SK-N-SH (cell line): ENCODE results near the gene OR8K3. TPM values are rescaled to one million over a fixed set of nuclear protein-coding genes. Genes with fewer than 3 reads are reported as not detected.

ENCODE experiments used
- CTCF ChIA-PET: fragments of 300-600, 350-600 bp; formaldehyde crosslinking; extraction: SDS; loops from one replicate; lab custom pipeline; 2021; lab: Yijun Ruan, JAX
- POLR2A ChIA-PET: fragments of 350-600 bp; sonication (Branson Sonifier 250); formaldehyde crosslinking; extraction: SDS; loops from one replicate; lab custom pipeline; 2020; ENCODE audit warnings: antibody characterized with exemption, inconsistent platforms; lab: Yijun Ruan, JAX
- DNase-seq: peaks from one replicate; pipeline ENCODE4 v3.0.0; 2012
- H2AFZ ChIP-seq: fragments of 200-600 bp; sonication (generic); 2 replicates; pipeline ENCODE4 v1.8.1; 2016; ENCODE audit warnings: antibody characterized with exemption, mild to moderate bottlenecking, low read depth
- H3F3A ChIP-seq: fragments of 200-600 bp; sonication (generic); replicated peaks from 2 replicates; pipeline ENCODE3; 2016; ENCODE audit warnings: antibody characterized with exemption, mild to moderate bottlenecking; ENCODE audit not compliant: insufficient read depth
- H3K27ac ChIP-seq, 2 experiments: fragments of 200-500 bp in 1 of 2; fragments of 200-600 bp in 1 of 2; sonication (Bioruptor generic) in 1 of 2; sonication (generic), shearing (Covaris generic) in 1 of 2; 2 replicates each; pipeline versions ENCODE4 v1.5.1 to v1.6.1; 2014 to 2016; ENCODE audit warnings: low read depth in 2 of 2, inconsistent platforms in 1 of 2, low read length in 1 of 2, mild to moderate bottlenecking in 1 of 2, mixed read lengths in 1 of 2
- H3K27me3 ChIP-seq: fragments of 200-600 bp; sonication (generic), shearing (Covaris generic); 2 replicates; pipeline ENCODE4 v1.6.1; 2016; ENCODE audit warnings: mixed run types; ENCODE audit not compliant: insufficient read depth
- H3K36me3 ChIP-seq, 2 experiments: fragments of 200-500 bp in 1 of 2; fragments of 200-600 bp in 1 of 2; sonication (Bioruptor generic) in 1 of 2; sonication (generic) in 1 of 2; replicated peaks in 1 of 2; 2 replicates each; pipeline versions ENCODE3 to v1.5.1; 2014 to 2016; ENCODE audit warnings: low read length in 1 of 2, mild to moderate bottlenecking in 1 of 2; ENCODE audit not compliant: insufficient read depth in 2 of 2, control insufficient read depth in 1 of 2
- H3K4me1 ChIP-seq, 2 experiments: fragments of 200-500 bp in 1 of 2; fragments of 200-600 bp in 1 of 2; sonication (Bioruptor generic) in 1 of 2; sonication (generic), shearing (Covaris generic) in 1 of 2; 2 replicates each; pipeline versions ENCODE4 v1.5.1 to v1.6.1; 2014 to 2016; ENCODE audit warnings: low read depth in 1 of 2, low read length in 1 of 2, mixed run types in 1 of 2; ENCODE audit not compliant: insufficient read depth in 2 of 2, control insufficient read depth in 1 of 2
- H3K4me2 ChIP-seq: fragments of 200-600 bp; sonication (generic), shearing (Covaris generic); 2 replicates; pipeline ENCODE4 v1.6.1; 2017; ENCODE audit warnings: mixed run types
- H3K4me3 ChIP-seq, 2 experiments: fragments of 200-500 bp in 1 of 2; fragments of 200-600 bp in 1 of 2; sonication (Bioruptor generic) in 1 of 2; sonication (generic), shearing (Covaris generic) in 1 of 2; 2 replicates each; pipeline versions ENCODE4 v1.5.1 to v1.8.1; 2014 to 2016; ENCODE audit warnings: low read depth in 2 of 2, inconsistent platforms in 1 of 2, low read length in 1 of 2, mild to moderate bottlenecking in 1 of 2, mixed read lengths in 1 of 2, moderate library complexity in 1 of 2
- H3K79me2 ChIP-seq: fragments of 200-600 bp; sonication (generic); 2 replicates; pipeline ENCODE4 v1.8.1; 2017; ENCODE audit warnings: mild to moderate bottlenecking; ENCODE audit not compliant: insufficient read depth
- H3K9ac ChIP-seq: fragments of 200-600 bp; sonication (generic); 2 replicates; pipeline ENCODE4 v1.6.1; 2017; ENCODE audit warnings: mixed run types
- H3K9me2 ChIP-seq: fragments of 200-600 bp; sonication (generic); 2 replicates; pipeline ENCODE4 v1.6.1; 2017; ENCODE audit warnings: mixed run types
- H3K9me3 ChIP-seq: fragments of 200-600 bp; sonication (generic); 2 replicates; pipeline ENCODE4 v1.6.1; 2017; ENCODE audit warnings: mixed run types, mild to moderate bottlenecking, moderate library complexity
- H4K20me1 ChIP-seq: fragments of 200-600 bp; sonication (generic); 2 replicates; pipeline ENCODE4 v1.6.1; 2017; ENCODE audit warnings: mild to moderate bottlenecking, mixed run types; ENCODE audit not compliant: insufficient read depth
- CHD2 ChIP-seq: fragments of 150-350 bp; IDR thresholded peaks from 2 replicates; pipeline ENCODE4 v1.6.1; 2018; ENCODE audit warnings: low read length; ENCODE audit not compliant: partially characterized antibody
- ELF1 ChIP-seq: IDR thresholded peaks from 2 replicates; pipeline ENCODE4 v1.4.0; 2012
- EP300 ChIP-seq, 2 experiments: IDR thresholded peaks; 2 replicates each; pipeline versions ENCODE4 v1.4.0 to v1.6.1; 2012; ENCODE audit warnings: borderline replicate concordance in 1 of 2, low read depth in 1 of 2, low read length in 1 of 2
- FOXJ3 ChIP-seq: sonication (generic); formaldehyde crosslinking; IDR thresholded peaks from 2 replicates; pipeline ENCODE4 v1.5.1; 2020; ENCODE audit warnings: mild to moderate bottlenecking, missing genetic modification reagents
- GABPA ChIP-seq: IDR thresholded peaks from 2 replicates; pipeline ENCODE4 v1.4.0; 2012; ENCODE audit warnings: low read depth, mild to moderate bottlenecking
- IRF3 ChIP-seq: fragments of 150-350 bp; IDR thresholded peaks from 2 replicates; pipeline ENCODE4 v1.6.1; 2016; ENCODE audit warnings: mild to moderate bottlenecking, low read depth, low read length
- MXI1 ChIP-seq: IDR thresholded peaks from 2 replicates; pipeline ENCODE4 v1.6.1; 2012; ENCODE audit warnings: mild to moderate bottlenecking, low read depth, low read length, improper control_type of control experiment
- NRF1 ChIP-seq: IDR thresholded peaks from 2 replicates; pipeline ENCODE4 v1.6.1; 2012; ENCODE audit warnings: low read depth, mild to moderate bottlenecking, low read length
- POLR2AphosphoS5 ChIP-seq: IDR thresholded peaks from 2 replicates; pipeline ENCODE4 v1.6.1; 2012; ENCODE audit warnings: low read depth, low read length
- RCOR1 ChIP-seq: fragments of 150-350 bp; IDR thresholded peaks from 2 replicates; pipeline ENCODE4 v1.6.1; 2017; ENCODE audit warnings: antibody characterized with exemption, low read length
- REST ChIP-seq: IDR thresholded peaks from 2 replicates; pipeline ENCODE4 v1.6.1; 2012; ENCODE audit warnings: mild to moderate bottlenecking, low read depth, low read length, moderate library complexity
- RFX5 ChIP-seq: IDR thresholded peaks from 2 replicates; pipeline ENCODE4 v1.6.1; 2012; ENCODE audit warnings: mild to moderate bottlenecking, improper control_type of control experiment, low read length
- RXRA ChIP-seq: IDR thresholded peaks from 2 replicates; pipeline ENCODE4 v1.4.0; 2012; ENCODE audit warnings: low read depth, mild to moderate bottlenecking, borderline replicate concordance
- SMC3 ChIP-seq: IDR thresholded peaks from 2 replicates; pipeline ENCODE4 v1.6.1; 2012; ENCODE audit warnings: low read depth, low read length, improper control_type of control experiment
- TAF1 ChIP-seq: IDR thresholded peaks from 2 replicates; pipeline ENCODE4 v1.6.1; 2012; ENCODE audit warnings: low read depth, mild to moderate bottlenecking, low read length, moderate library complexity, borderline replicate concordance
- TCF12 ChIP-seq: IDR thresholded peaks from 2 replicates; pipeline ENCODE4 v1.4.0; 2012
- USF1 ChIP-seq: IDR thresholded peaks from 2 replicates; pipeline ENCODE4 v1.4.0; 2012; ENCODE audit warnings: low read depth, borderline replicate concordance
- YY1 ChIP-seq: IDR thresholded peaks from 2 replicates; pipeline ENCODE4 v1.4.0; 2012; ENCODE audit warnings: low read depth, mild to moderate bottlenecking
- WGBS: methylation state at CpG from one replicate; pipeline ENCODE4 v1.1.6; 2017; ENCODE audit warnings: low lambda C conversion rate; 5-methylcytosine and 5-hydroxymethylcytosine counted together
- polyA plus RNA-seq, 3 experiments: library from polyadenylated mRNA; depleted of rRNA; stranded (reverse); fragments of >200 nt; gene quantifications; 2 replicates each; pipeline ENCODE4 v1.2.3, GENCODE V29; 2012
- TF ChIP-seq, protein P1 (sequence below): fragments of 150-350 bp; IDR thresholded peaks from 2 replicates; pipeline ENCODE4 v1.6.1; 2017; ENCODE audit warnings: antibody characterized with exemption, low read length, low read depth, borderline replicate concordance

The OR8K3 gene
- polyA plus RNA-seq, 1 of the 3 experiments (the other 2 are of a cell fraction), result not detected

DNA sequence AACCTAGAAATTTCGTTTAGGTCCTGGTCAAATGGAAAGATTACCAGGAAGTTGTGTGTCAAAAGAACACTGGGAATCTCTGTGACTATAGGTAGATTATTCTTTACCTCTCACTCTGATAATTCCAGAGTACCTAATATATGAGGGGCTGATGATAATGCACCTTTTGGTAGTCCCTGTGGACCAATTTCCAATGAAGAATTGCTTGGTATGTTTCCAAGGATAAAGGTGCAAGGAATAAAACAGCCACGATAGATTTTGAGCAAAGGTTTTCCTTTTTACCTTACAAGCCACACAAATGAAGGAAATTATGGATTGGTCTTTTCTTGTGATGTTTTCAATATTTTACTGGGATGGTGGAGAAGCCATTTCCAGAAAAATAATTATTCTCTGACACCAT, 22.8 kb upstream of the OR8K3 start, which contains the start of gene OR8H1:
TSS of gene OR8H1 (minus strand) at position 101 of the 400 bp plus-strand sequence. CDS start 1,192 bp downstream, outside the sequence.
- H3K9ac ChIP-seq, result no peak within 1 kb of the TSS
- H3K4me3 ChIP-seq, result no peak within 1 kb of the TSS
- POLR2A ChIA-PET, result no interaction called here
- H3K4me1 ChIP-seq, result no peaks in the 10 kb centered on the region
- no peak within 1 kb of the TSS for H2AFZ ChIP-seq
- no peaks in the 10 kb centered on the region for H3K27me3 ChIP-seq
- H4K20me1 ChIP-seq, result no peaks in the 10 kb centered on the region
- no peaks in the 10 kb centered on the region for H3K9me2 ChIP-seq
- DNase-seq, result no peak
- no peak for TF ChIP-seq YY1
- TF ChIP-seq NRF1, result no peak
- no peak for TF ChIP-seq IRF3
- no peak for TF ChIP-seq CHD2
- TF ChIP-seq EP300 (IDR thresholded peaks at IDR 0.05; ENCODE audit: borderline replicate concordance in 1 of 2, low read depth in 1 of 2, low read length in 1 of 2), result no peak
- no peak for TF ChIP-seq SMC3
- no peak for TF ChIP-seq TCF12
- TF ChIP-seq, protein P1, sequence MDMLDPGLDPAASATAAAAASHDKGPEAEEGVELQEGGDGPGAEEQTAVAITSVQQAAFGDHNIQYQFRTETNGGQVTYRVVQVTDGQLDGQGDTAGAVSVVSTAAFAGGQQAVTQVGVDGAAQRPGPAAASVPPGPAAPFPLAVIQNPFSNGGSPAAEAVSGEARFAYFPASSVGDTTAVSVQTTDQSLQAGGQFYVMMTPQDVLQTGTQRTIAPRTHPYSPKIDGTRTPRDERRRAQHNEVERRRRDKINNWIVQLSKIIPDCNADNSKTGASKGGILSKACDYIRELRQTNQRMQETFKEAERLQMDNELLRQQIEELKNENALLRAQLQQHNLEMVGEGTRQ, result no peak
- TF ChIP-seq TAF1, result no peak
- TF ChIP-seq ELF1, result no peak
- TF ChIP-seq MXI1, result no peak
- no peak for TF ChIP-seq RFX5
- no peak for TF ChIP-seq GABPA
- TF ChIP-seq RCOR1, result no peak
- no peak for TF ChIP-seq FOXJ3 (CRISPR knock-in tag)
- TF ChIP-seq RXRA, result no peak
- TF ChIP-seq POLR2AphosphoS5, result no peak
- TF ChIP-seq REST, result no peak
- TF ChIP-seq USF1, result no peak
- no peak within 1 kb of the TSS for H3K4me2 ChIP-seq
- no peaks in the 10 kb centered on the region for H3K79me2 ChIP-seq
- no peaks in the 10 kb centered on the region for H3F3A ChIP-seq
- CTCF ChIA-PET, result no interaction called here
- 0% methylated on average over 2 of the region's 2 CpGs for WGBS
- H3K9me3 ChIP-seq, result no peaks in the 10 kb centered on the region
- no peak within 1 kb of the TSS for H3K27ac ChIP-seq
- no peaks in the 10 kb centered on the region for H3K36me3 ChIP-seq
